Measurements from ENCODE around the gene IGSF10.

IGSF10 gene

DNA sequence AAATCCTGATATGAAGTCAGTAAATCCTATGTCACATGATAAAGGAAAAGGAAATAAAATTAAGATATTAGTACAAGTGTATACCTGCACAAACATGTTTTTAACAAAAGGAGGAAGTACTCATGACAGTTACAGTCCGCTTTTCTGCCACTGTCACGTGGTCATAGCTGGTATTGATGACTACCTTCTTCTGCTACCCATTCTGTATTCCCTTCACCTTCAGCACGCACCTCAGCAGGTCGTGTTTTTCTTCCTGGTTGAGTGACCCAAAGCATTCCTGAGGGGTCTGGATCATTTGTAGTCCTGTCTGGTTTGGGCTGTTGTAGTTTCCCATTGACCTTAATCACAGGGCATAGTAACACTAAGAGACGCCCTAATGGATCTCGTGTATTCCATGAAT, 41.1 kb downstream of the IGSF10 start:
- no peak for DNase-seq (ENCODE audit: low read depth)

GRCh38 chr3:151415289-151415688, 45.6 kb downstream of the IGSF10 start:
- no peak for DNase-seq (ENCODE audit: low read depth)

DNA sequence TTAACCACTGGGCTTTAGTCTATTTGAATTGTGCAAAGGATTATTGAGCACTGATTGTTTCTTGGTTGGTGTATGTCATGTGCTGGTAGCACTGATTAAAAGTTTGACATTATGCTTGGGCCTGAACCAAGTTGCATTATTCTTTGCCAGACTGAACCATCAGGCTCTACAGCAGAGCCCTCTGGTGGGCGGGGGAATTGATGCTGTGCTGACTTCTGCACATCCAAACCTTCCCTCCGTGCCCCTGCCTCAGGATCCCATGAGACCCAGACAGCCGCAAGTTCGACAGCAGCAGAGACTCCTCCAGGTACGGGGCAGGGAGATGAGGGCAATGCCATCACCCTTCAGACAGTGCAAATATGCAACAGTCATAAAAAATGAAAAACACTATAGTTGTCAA, 47.9 kb downstream of the IGSF10 start:
- no peak for DNase-seq (ENCODE audit: low read depth)

Data from T follicular helper cell (primary cell).